HG03442 (cell line): ENCODE data around the gene AQP2.

ENCODE experiments used
- ATAC-seq: cut with Tn5 transposase; IDR thresholded peaks from one replicate; pipeline ENCODE4 v1.9.1; 2021; ENCODE audit warnings: mild to moderate bottlenecking, moderate library complexity; ENCODE audit not compliant: unreplicated experiment

The AQP2 gene

DNA sequence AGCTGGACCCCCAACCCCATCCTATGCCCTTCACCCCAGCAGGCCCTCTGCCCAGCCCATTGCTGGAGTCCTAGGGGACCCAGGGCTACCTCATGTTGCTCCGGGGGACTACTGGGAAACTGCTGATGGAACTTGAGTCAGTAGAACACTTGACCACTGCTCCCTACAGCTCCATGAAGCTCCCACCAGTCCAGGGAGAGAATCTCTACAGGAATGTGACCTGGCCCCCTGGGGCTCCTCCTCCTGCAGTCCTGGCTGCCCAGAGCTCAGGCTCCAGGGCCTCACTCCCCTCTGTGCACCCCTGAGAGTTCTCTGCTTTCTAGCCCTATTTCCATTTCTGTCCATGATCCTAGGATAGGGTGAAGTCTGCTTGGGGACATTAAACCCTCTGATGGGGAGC, 10.8 kb upstream of the AQP2 start:
- ATAC-seq, result no peak

DNA sequence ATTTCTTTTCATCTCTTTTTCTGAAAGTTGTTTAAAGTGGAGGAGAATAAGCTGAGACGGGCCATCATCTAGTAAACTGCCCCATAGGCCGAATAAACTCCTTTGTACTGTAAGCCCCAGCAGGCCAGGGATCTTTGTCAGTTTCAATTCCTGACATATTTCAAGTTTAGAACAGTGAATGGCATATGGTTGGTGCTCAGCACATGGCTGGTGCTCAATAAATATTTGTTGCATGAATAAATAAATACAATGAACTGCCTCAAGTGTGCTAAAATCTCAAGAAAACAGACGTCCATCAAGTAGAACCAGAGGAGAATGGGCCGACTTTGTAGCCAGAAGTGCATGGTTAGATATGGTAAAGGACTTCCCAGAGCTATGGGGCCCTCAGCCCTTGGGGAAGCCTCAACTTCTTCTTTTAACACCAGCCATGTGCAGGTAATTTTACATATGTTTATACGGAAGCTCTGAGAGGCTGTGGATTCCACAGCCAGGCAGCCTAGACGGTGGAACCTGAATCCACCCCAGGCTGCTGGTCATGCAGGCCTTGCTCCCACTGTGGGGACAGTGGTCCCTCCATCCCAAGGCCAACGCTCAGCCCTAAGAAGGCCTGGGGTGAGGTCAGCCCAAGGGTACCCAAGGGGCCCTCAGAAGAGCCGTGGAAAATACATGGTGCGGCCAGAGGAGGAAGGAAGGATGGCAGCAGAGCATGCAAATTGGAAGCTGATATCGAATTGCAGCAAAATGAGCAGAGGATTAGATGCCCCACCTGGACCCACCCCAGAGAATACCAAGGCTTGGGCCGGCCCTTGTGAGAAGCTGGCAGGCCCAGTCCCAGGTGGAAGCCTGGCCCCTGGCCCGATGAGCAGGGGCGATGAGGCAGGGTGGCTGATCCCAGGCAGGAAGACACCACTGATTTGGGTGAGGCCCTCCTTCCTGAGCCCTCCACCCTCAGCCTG, 8.7 kb upstream of the AQP2 start:
- ATAC-seq, result no peak

DNA sequence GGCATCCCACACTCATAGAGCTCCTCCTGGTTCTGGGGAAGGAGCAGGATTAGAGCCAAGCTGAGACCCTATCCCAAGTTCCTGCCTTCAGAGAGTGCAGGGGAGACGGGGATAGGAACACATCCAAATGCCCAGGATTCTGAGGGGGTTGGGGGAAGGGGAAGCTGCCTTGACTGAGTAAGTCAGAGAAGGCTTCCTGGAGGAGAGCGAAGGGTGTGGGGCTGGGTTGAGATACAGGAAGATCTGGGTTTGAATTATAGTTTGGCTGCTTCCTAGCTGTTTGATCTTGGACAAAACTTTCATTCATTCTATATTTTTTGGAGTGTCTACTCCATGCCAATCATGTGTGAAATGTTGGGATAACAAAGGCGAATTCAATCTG, 8.0 kb upstream of the AQP2 start:
- ATAC-seq, result no peak

DNA sequence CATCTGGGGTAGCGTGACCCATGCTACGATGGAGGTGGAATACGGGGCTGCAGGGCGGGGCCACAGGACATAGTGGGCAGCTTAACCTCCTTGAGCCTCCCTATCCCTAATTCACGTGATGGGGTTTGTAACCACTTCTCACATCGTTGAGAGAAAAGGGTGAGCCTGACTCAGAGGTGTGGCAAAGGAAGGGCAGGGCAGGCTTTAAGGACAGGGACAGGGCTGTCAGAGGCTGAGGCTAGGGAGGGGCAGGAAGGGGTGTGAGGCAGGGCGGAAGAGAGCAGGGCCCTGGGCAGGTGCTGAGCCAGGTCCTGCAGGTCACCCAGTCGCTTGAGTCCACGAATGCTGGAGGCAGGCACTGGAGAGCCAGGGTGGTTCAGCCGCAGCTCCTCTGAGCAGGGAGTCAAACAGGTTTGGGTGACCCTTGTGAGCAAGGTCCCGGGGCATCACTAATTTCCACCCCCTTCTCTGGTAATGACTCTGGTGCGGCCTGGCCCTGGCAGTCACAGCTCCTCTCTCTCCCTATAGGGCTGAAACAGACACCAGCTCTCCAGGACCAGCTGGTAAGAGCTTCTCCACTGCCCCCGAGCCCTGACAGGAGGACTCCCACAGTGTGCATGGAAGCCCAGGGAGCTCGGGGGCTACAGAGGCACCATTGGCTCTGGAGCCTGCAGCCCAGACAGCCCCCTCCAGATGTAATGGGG, 7.5 kb upstream of the AQP2 start:
- ATAC-seq, result no peak

DNA sequence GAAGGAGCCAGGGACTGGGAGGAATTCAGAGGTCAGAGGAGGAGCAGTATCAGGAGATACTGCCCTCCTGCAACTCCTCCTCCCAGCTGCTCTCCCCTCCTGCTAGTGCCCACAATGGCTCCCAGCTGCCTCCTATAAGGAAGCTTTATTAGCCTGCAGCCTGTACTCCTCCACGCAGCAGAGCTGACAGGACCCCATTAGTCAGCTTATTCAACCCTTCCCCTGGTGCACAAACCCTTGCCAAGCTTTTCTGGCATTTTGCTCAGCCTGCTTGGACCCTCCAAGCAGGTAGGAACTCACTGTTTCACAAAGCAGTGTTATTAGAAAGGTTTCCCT, 6.9 kb upstream of the AQP2 start:
- ATAC-seq, result no peak

DNA sequence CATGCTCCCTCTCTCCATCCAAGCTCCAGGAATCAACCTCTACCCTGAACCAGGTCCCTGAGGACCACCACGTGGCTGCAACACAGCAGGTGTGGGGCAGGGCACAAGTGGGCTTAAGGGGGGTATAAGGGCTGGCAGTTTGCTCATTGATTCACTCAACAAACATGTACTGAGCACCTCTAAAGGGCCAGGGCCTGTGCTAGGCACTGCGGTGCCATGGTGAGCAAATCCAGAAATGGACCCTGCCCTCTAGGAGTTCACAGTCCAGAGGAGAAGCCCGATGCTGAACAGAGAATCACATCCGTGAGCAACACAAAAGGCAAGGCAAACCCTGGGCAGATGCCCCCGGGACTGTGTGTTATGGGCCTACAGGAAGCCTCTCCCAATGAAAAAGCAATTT, 6.5 kb upstream of the AQP2 start:
- ATAC-seq, result no peak

DNA sequence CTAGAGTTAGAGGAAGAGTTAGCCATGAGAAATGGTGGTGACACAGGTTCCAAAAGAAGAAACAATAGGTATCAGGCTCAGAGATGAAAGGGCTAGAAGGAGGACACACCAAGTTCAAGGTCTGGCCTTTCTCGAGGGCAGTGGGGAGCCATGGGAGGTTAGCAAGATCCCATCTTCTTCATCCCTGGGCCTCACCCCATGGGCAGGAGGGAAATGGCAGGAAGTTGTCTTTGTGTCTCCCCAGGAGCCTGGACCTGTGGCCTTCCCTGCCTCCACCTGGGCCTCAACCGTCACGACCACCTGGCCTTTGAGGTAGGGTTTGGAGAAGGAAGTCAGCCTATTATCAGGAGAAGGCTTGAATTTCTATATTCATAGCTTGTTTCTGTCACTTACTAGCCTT, 5.8 kb upstream of the AQP2 start:
- no peak for ATAC-seq

DNA sequence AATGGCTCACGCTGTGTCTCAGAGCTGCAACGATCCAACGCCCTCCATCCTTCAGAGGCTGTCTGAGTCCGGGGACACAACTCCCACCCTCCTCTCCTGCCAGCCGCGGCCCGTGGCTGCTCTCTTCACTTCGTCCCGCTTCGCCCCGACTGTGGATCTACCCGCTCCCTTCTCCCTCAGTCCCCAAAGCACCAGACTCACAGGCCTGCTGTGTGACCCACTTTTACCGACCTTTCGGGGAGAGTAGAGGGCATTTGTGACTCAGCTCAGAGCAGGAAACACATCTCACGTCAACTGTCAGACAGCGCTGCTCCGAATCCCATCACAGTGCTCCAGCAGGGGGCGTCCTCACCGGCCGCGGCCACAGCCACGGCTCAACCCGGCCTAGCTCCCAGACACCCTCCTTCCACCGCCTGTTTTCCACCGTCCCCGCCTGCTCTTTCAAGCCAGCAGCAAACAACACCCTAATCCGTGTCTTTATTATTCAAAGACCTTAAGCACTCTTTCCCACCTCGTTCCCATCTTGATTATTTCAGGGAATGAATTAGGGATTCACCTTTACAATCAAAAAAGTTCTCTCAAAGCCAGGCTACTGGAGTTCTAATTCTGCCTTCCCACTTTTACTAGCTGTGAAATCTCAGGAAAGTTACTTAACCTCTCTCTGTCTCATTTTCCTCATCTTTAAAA, 5.0 kb upstream of the AQP2 start:
- peak; percentile 85 for ATAC-seq

DNA sequence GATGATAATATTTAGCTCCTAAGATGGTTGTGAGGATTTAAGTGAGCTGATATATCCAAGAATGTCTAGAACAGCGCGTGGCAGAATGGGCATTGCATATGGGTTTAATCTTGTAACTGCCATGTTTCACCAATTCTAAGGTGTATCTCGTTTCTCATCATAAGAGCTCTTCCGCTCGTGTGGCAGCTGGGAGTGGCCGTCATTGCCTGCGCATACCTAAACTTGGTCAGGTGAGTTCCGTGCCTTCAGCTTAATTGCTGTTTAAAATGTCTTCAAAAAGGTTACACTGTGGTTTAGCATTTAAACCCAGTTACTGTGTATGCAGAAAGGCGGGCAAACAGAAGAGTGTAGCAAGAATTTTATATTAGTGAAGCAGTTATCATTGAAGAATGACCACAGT, 4.5 kb upstream of the AQP2 start:
- no peak for ATAC-seq

DNA sequence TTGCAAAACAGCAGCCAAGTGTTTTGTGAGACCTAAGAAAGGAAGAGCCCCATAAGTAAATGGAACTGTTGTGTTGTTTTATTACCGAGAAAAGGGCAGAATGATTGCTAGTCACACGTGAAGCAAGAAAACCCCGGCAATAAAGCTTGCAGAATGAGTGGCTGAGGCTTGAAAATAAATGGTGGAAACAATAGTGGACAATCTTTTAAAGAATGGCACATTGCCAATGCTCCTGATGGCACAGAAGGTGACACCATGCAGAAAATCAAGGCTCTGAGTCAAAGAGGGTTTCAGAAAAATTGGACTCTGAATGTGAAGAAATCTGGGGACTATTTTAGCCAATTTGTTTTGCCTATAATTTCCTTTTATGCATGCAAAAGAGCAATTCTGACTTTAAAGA, 4.0 kb upstream of the AQP2 start:
- no peak for ATAC-seq

DNA sequence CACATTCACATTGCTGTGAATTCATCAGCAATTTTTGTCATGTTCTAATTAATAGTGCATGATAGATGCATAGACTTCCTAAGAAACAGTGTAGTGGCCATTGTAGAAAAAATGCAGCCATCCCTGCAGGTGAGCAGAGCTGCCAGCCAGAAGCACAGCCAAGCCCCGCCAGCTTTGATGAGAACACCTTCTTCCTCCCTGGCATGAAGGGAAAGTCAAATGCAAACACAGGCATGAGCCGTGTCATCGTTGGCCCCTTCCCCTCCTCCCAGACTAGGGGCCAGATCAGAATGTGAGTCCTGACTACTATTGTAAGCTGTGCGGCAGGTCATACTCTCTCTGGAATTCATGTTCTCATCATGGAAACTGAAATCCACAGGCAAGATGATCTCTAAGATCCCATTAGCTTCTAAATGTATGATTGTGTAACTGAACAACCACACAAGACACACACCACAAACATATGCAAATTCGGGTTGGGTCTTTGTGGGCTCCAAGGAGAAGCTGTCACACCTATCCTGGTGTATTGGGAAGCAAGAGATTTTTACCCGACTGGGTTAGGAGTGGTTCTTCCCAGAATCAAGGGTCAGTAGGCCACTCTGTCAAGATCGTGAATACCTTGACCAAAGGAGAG, 2.8 kb upstream of the AQP2 start:
- no peak for ATAC-seq

DNA sequence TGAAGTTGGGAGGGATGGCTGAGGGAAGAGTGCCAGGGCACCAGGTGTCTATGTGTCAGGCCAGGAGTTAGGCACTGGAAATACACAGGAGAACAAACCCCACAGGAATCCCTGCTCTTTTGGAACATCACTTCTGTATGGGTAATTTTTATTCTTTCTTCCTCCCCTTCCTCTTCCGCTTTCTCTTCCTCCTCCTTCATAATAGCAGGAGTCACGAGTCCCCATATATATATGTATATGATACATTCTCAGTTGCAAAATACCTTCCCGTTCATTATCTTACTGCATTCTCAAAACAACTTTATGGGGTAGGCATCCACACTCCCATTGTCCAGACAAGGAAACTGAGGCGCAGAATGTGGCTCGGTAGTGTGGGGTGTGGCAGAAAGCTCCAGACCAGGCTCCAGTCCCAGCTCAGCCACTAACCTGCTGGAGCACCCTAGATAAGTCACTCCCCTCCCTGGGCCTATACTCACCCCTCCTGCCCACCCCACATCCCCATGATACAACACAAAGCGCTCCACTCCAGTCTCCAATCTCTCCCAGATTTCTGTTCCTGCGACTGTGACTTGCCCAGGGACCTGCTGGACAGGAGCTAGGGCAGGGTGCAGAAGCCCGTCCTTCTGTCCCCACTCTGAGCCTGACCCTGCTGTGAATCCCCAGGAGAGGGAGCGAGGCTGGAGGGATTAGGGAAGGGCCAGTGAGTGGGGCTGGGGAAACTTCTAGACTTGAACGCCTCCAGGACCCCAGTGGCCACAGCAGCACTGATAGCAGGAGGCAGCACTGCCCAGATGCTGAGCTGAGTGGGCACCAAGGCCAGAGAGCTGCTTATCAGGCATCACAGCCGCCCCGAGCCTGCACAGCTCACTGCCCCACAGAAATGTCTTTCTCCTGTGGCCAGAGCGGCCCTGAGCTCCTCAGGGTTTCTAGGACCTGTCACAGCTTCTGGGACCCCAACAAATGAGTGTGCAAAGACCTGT, 1.4 kb upstream of the AQP2 start:
- no peak for ATAC-seq

DNA sequence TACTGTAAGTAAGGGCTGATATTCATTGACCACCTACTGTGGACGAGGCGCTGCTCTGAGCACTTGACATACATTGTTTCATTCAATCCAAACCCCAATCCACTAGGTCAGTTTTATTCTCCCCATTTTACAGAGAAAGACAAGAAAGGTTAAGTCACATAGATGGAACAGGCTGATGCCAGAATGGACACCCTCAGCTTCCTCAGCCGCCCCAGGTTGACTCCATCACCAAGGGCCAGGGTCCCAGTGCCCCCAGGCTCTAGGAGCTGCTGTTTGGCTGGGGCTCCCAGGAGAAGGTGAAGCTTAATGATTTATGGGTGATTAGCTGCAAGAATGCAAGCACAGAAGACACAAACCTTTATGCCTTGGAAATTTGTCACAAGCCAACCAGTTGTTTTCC, 671 bp upstream of the AQP2 start:
- no peak for ATAC-seq

DNA sequence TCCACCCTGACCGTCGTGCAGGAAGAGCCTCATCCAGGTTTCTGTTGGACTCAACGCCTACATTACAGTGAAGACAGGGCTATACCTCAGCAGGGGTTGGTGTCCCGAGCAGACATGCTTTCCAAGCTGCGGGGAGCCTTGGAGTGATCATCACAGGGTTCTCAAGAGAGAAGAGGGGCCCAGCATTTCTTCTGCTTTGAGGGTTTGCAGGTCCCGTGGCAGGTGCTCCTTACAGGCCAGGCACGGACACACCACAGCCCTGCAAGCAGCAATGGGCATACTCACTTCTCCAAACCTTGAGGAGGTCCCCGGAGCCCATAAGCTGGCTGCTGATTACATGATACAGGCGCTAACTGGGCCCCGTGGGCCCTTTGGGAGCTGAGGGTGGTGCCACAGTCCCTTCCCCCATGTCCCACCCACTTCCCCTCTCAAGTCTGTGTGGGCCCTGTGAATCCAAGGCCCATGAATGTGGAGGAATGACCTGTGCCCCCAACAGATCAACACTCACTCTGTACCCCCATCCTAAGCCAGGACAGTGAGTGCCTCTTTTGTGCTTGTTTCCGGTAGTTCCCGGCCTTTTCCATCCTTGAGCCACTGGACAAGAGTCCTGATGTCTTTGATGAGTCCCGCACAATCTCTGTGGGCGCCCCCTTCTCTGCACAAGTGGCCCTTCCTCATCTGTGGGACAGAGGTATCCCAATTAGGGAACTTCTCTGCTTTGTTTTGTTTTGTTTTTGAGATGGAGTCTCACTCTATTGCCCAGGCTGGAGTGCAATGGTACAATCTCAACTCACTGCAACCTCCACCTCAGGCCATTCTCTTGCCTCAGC, 1.1 kb downstream of the AQP2 start:
- no peak for ATAC-seq

DNA sequence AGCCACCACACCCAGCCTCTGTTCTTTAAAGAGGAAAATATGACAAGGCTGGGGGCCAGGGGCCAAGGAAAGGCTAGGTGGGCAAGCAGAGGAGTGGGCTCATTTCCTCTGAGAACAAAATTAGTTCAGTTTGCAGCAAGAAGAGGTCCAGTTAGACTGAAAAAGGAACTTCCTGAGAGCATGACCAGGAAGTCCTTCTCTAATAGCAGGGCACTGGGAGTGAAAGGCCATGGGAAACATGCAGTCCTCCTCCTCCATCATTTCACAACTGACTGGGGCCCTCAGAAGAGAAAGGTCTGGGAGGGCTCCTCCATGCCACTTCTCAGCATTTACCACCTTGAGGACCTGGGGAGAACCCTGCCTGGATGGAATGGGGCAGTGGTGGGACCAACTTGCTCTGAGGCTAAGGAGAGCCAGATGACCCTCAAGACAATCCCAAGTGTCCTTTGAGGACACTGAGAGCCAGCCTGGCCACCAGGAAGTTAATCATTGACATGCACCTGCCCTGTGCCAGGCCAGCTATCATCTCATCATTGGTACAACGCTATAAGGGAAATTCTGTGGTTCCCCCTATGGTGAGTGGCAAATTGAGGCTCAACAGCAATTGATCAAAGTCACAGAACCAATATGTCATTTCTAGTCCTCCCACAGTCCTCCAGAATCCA, 2.0 kb downstream of the AQP2 start:
- no peak for ATAC-seq

DNA sequence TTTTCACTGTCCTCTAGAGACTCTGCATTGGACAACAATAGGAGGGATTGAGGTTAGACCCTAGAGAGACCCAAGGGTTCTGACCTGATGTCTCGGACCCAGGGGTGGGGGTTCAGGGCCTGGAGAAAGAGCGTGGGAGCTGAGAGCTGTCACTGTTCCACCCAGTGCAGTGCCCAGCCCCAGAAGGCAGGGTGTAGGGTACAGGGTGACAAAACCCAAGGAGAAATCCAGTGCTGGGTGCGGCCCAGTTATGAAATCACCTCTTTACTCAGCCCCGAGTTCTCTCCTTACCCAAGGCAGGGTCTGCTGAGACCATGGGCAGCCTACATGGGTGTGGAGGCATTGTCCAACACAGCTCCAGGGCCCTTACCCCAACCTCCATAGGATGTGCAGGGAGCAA, 2.6 kb downstream of the AQP2 start:
- ATAC-seq, result no peak

DNA sequence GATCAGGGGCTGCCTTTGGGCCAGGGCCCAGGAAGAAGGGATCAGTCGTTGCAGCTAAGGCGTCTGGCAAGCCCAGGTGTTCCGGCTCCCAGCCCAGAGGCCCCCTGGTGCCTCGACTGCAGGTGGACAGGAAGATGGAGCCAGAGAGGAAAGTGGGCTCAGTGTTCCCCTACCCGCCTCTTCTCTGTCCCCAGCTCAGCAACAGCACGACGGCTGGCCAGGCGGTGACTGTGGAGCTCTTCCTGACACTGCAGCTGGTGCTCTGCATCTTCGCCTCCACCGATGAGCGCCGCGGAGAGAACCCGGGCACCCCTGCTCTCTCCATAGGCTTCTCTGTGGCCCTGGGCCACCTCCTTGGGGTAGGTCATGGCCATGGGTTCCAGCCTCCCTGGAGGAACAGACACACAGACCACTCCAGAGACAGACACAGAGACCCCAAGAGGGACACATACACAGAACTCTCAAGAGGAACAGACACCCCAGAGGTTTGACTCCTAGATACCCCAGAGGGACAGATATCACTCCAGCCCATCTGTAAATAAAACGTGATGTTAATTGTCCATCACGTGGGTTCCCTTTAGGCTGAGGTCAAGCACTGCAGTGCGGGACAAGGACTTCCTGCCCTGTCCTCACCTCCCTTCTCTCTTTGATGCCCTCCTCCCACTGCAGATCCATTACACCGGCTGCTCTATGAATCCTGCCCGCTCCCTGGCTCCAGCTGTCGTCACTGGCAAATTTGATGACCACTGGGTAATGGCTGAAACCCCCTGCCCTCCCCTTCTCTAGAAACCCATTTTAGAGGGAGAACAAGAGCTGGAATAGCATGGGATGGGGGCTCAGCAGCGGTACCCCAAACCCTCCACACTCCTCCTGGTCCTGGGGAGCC, 3.7 kb downstream of the AQP2 start:
- ATAC-seq, result no peak
